Fibroblast of lung (primary cell): ENCODE data around the gene SEC14L3.

ENCODE experiments used
- CTCF ChIP-seq, 2 donors: IDR thresholded peaks in 1 of 2; conservative IDR thresholded peaks in 1 of 2; 1 replicate in 1 of 2; 2 replicates in 1 of 2; pipeline ENCODE4 v1.5.1; 2011 to 2012; ENCODE audit warnings: low read length in 2 of 2, control low read depth in 1 of 2, inconsistent platforms in 1 of 2, low read depth in 1 of 2, mild to moderate bottlenecking in 1 of 2
- EZH2 ChIP-seq: IDR thresholded peaks from 2 replicates; pipeline ENCODE4 v1.5.1; 2012; ENCODE audit warnings: low read length, control low read depth, mild to moderate bottlenecking; ENCODE audit errors: missing control alignments

DNA sequence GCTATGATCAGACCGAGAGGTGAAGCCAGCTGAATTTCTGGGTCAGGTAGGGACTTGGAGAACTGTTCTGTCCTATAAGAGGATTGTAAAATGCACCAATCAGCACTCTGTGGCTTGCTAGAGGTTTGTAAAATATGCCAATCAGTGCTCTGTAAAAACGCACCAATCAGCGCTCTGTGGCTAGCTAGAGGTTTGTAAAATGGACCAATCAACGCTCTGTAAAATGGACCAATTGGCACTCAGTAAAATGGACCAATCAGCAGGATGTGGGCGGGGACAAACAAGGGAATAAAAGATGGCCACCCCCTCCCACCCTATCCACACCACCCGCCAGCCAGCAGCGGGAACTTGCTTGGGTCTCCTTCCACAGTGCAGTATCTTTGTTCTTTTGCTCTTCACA is 40.1 kb upstream of the SEC14L3 start:
- no peak for TF ChIP-seq EZH2
- no peak for TF ChIP-seq CTCF (conservative IDR thresholded peaks at IDR 0.05 in 1 of 2, IDR thresholded peaks at IDR 0.05 in 1 of 2; ENCODE audit: low read depth in 1 of 2, low read length in 2 of 2)
